GM06990 (cell line): ENCODE data around the gene TMEM161A.

Experiments used
- DNase-seq: peaks from one replicate; pipeline ENCODE4 v3.0.0-alpha.2; 2011; ENCODE audit not compliant: insufficient read length; ENCODE audit errors: extremely low read depth
- H3K27me3 ChIP-seq: replicated peaks from 2 replicates; pipeline ENCODE4 v1.6.0; 2011; ENCODE audit warnings: low read length; ENCODE audit not compliant: control insufficient read depth, insufficient read depth
- H3K36me3 ChIP-seq: 2 replicates; pipeline ENCODE4 v1.5.1; 2011; ENCODE audit warnings: low read length; ENCODE audit not compliant: control insufficient read depth, insufficient read depth
- H3K4me3 ChIP-seq: replicated peaks from 2 replicates; pipeline ENCODE4 v1.5.1; 2011; ENCODE audit warnings: low read depth, mild to moderate bottlenecking, control low read depth, low read length
- TF ChIP-seq, protein P1 (sequence below): IDR thresholded peaks from 2 replicates; pipeline ENCODE4 v1.5.1; 2011; ENCODE audit warnings: low read length, control low read depth, mild to moderate bottlenecking, inconsistent platforms; ENCODE audit not compliant: insufficient read depth, poor library complexity, severe bottlenecking

Gene TMEM161A

DNA sequence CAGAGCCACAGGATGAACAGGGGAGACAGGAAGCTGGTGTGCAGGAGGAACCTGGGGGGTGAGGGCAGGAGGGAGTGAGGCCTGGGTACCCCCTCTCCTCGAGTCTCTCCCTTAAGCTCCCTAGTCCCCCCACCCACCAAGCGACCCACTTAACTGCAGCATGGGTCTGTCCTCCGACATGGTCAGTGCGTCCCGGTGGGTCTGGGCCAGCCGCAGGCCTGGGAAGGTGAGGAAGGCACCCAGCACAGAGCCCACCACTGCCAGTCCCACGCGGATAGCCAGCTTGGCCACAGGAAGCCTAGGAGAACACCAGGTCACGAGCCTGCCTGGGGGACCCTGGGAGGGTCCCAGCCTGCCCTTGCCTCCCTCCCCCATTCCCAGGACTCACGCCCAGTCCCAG is 16.9 kb downstream of the TMEM161A start:
- Histone ChIP-seq H3K27me3 (no peaks in the 10 kb centered on the region), H3K4me3 (no peak overlapping the region), H3K36me3 (peaks cover 5% of the 10 kb centered on the region)
- TF ChIP-seq, protein P1, sequence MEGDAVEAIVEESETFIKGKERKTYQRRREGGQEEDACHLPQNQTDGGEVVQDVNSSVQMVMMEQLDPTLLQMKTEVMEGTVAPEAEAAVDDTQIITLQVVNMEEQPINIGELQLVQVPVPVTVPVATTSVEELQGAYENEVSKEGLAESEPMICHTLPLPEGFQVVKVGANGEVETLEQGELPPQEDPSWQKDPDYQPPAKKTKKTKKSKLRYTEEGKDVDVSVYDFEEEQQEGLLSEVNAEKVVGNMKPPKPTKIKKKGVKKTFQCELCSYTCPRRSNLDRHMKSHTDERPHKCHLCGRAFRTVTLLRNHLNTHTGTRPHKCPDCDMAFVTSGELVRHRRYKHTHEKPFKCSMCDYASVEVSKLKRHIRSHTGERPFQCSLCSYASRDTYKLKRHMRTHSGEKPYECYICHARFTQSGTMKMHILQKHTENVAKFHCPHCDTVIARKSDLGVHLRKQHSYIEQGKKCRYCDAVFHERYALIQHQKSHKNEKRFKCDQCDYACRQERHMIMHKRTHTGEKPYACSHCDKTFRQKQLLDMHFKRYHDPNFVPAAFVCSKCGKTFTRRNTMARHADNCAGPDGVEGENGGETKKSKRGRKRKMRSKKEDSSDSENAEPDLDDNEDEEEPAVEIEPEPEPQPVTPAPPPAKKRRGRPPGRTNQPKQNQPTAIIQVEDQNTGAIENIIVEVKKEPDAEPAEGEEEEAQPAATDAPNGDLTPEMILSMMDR, result no peak
- DNase-seq, result no peak

DNA sequence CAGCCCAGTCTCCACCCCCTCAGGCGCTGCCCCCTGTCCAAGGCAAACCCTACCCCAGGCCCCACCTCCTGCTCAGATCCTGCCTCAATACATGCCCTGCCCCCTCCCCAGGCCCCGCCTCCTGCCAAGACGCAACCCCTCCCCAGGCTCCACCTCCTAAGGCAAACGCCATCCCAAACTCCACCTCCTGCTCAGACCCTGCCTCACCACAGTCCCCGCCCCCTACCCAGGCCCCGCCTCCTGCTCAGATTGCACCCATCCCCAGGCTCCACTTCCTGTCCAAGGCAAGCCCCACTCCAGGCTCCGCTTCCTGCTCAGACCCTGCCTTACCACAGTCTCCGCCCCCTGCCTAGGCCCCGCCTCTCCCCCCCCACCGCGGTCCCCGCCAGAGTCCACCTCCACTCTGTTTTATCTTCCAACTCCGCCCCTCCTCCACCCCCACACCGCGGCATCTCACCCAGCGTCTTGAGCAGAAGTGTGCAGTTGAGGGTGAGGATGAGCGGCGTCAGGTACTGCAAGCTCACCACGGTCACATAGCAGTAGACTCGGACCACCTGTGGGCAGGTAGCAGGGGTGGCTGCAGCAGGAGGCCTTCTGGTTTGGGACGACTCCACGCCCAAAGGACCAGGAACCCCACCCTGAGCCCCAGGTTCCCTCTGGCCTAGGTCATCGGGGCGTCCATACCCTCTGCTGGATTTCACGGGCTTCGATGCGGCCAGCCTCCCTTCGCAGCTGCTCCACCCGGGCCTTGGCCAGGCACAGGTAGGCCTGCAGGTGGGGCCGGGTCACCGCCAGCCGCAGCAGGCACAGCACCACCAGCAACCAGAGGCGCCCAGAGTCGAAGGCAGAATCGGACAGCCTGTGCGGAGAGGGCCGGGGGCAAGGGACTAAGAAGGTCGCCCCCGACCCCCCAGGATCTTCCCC is 17.7 kb downstream of the TMEM161A start:
- DNase-seq, result peak; percentile 52
- Histone ChIP-seq H3K4me3 (no peak overlapping the region), H3K36me3 (peaks cover 5% of the 10 kb centered on the region), H3K27me3 (no peaks in the 10 kb centered on the region)
- TF ChIP-seq, protein P1, result no peak

GRCh38 chr19:19119325-19120237 is 18.7 kb downstream of the TMEM161A start:
- DNase-seq, result no peak
- Histone ChIP-seq H3K27me3 (no peaks in the 10 kb centered on the region), H3K4me3 (no peak overlapping the region), H3K36me3 (peaks cover 5% of the 10 kb centered on the region)
- TF ChIP-seq, protein P1, result no peak

GRCh38 chr19:19115954-19116353 is 22.3 kb downstream of the TMEM161A start:
- Histone ChIP-seq H3K36me3 (peaks cover 3% of the 10 kb centered on the region), H3K4me3 (no peak overlapping the region), H3K27me3 (no peaks in the 10 kb centered on the region)
- TF ChIP-seq, protein P1, result peak; percentile 76
- no peak for DNase-seq

DNA sequence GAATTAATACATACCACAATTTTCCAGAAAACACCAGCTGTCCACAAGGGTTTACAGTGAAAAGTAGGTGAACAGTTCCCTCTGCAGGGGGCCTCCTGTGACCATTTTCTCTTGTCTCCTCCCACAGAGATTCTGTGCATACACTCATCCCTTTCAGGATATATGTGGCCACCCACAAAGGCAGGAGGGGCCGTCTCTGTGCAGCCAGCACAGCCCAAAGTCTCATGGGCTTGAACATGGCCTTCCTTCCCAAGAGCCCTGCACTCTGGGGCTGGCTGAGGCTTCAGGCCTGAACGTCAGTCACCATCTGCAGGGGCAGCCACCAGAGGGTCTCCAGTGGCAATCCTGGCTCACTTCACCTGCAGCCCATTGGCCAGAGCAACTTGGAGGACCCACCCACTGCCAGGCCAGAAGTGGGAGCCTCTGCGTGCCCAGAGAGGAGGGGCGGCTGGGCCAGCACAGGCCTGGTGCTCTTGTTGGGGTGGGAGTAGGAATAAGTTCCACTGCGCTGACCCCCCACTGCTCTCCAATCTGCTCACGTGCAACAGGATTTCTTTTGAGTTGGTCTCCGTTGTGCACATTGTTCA is 25.1 kb downstream of the TMEM161A start:
- H3K36me3 ChIP-seq, result no peaks in the 10 kb centered on the region
- TF ChIP-seq, protein P1, result no peak
- H3K4me3 ChIP-seq, result no peak overlapping the region
- no peak for DNase-seq
- no peaks in the 10 kb centered on the region for H3K27me3 ChIP-seq
